NCI-H345 (cell line): ENCODE data around the gene TMEM178B.
"Not testable (repeated sequence)": the region's sequence is repeated elsewhere in the genome, so short reads cannot be mapped to it uniquely, and the experiment has no call there.

Experiments used
- DNase-seq: peaks from one replicate; lab custom pipeline; 2025; lab: John Stamatoyannopoulos, UW

TMEM178B gene

DNA sequence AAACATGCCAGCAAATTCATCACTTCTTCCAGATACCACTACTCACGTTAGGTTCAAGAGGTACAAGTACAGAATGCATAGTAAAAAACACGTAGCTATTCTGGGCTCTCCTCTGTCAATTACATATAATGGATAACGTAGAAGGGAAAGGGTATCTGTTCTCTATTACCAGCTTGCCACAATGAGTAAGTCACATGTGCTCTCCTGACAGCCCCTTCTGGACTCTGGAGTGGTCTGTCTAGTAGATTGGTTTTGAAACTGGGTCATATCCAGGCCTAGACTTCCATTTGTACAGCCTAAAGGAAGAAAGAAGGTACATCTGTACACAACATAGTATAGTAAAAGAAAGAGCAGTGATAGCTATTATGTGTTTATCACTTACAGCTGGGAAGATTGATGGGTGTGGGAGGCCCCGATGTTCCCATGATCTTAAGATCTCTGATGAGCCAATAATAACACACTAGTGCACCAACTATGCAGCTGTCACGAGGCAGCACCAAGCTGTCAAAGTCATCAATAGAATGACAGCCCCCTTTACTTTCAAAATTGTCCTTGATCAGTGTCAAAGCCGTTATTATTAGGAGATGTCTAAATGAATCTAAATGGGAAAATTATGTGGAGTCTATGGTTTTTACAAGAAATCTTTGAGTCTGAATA is 315.4 kb downstream of the TMEM178B start:
- DNase-seq = no peak

- no peak for DNase-seq
These were observed 316.5 kb downstream of the TMEM178B start for GRCh38 chr7:141390339-141390738.

DNA sequence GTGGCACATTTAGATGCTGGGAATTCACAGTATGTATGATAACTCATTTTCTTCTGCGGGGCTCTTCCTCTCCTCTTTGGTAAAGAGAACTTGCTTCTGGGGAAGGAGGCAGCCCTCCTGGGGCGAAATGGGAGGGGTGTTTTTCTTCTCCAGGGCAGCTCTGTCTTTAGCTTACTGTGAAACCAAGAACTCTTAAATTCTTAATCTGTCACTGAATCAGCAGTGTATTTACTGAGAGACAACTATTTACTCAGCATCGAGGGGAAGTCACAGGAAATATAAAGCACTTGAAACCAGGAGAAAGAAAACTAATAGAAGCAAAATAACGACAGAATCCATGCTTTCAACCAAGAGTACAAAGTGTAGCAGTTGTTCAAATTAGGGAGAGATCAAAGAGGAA is 319.2 kb downstream of the TMEM178B start:
- DNase-seq = no peak

DNA sequence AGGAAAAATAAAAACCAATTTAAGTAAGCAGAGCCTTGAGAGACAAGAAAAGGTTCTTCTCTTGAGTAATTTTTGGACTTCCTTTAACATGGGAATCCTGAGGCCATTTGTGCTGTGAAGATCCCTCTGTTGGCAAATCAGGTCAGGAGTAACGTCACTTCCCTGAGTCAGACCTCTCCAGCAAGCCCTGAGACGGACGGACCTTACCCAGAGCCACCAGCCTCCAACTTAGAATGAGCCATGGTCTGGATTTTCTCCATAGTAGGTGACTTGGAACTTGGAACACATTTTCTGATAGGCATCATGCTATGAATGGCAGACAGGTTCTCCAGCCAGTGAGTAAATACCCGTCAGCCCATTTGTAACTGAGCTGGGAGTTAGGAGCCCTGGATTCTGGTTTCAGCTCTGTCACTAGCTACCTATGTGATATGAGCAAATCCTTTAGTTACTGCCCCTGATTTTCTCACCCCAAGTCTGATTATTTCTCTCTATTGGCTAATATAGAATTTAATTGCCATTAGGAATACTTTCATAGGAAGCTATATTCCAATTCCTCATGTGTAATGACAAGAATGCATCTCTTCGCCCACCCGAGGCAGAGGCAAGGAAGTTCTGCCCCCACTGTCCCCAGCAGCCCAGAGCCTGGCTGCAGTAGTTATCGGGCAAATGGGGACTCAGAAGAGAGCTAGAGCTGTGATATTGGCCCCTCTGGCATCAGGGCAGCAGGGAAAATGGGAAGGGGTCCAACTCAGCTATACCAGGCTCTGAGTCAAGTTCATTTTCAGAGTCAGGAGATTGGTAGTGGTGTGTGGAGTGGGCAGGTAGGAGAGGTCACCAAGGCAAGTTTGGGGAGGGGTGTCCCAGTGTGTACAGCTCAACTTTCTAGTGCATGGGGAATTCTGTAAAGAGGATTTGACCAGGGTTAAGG is 323.6 kb downstream of the TMEM178B start:
- no peak for DNase-seq

DNA sequence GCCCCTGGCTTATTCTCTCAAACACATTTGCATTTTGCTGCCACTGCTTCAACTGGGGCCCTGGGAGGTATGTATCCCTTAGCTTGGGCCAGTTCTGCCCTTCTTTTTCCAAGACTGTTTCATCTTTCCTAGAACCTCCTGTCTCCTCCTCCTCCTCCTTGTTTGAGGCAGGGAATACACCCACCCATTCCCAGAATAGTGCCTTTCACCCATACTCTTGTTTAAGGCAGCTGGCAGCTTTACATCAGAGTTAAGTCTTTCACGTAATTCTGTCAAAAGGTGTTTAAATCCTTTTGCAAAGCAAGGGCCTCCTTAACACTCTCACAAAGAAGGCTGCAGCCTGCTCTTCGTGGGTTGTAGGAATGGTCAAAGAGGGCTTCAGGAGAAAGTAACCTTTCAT is 326.5 kb downstream of the TMEM178B start:
- DNase-seq = no peak

- DNase-seq = no peak
These were observed 328.6 kb downstream of the TMEM178B start for GRCh38 chr7:141402277-141402996.

DNA sequence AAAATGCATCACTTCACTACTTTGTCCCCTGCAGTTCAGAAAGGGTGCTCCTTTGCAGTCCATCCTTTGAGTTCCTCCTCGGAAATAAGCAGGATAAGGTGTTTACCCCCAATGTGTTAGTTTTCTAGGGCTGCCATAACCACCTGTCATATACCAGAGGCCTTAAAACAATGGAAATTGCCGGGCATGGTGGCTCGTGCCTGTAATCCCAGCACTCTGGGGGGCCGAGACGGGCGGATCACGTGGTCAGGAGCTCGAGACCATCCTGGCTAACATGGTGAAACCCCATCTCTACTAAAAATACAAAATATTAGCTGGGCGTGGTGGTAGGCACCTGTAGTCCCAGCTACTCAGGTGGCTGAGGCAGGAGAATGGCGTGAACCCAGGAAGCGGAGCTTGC is 330.0 kb downstream of the TMEM178B start:
- not testable (repeated sequence) for DNase-seq

- no peak for DNase-seq
These were observed 332.5 kb downstream of the TMEM178B start for GRCh38 chr7:141406347-141406746.

- DNase-seq = no peak
These were observed 334.0 kb downstream of the TMEM178B start for GRCh38 chr7:141407893-141408292.

GRCh38 chr7:141408440-141408839 is 334.6 kb downstream of the TMEM178B start:
- no peak for DNase-seq

- DNase-seq = no peak
These were observed 335.4 kb downstream of the TMEM178B start for GRCh38 chr7:141409219-141409618.

DNA sequence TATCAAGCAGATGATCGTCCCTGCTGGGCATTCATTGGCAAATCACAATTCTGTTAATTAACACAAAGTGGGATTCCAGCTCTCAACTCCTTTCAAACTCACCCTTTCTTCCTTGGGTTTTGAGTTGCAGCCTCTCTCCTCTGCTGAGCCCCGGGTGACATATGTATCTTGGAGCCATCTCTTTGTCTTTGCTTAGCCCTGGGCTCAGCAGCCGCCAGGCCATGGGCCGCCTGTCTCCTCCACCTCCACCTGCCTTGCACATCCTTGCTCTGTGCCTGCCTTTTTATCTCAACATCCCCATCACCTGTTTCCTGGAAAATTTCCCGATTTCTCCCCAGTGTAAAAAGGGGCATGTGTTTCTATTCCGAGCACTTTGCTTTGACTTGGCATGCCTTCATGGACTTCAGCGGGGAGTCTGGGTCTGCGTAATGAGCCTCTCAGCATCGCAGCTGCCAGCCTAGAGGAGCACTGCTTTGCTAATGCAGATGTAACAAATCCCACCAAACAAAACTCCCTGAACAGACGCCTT is 336.0 kb downstream of the TMEM178B start:
- DNase-seq = peak; percentile 96

- no peak for DNase-seq
These were observed 336.6 kb downstream of the TMEM178B start for GRCh38 chr7:141410353-141411000.

GRCh38 chr7:141411133-141411532 is 337.3 kb downstream of the TMEM178B start:
- no peak for DNase-seq

- no peak for DNase-seq
These were observed 342.1 kb downstream of the TMEM178B start for GRCh38 chr7:141415999-141416398.

DNA sequence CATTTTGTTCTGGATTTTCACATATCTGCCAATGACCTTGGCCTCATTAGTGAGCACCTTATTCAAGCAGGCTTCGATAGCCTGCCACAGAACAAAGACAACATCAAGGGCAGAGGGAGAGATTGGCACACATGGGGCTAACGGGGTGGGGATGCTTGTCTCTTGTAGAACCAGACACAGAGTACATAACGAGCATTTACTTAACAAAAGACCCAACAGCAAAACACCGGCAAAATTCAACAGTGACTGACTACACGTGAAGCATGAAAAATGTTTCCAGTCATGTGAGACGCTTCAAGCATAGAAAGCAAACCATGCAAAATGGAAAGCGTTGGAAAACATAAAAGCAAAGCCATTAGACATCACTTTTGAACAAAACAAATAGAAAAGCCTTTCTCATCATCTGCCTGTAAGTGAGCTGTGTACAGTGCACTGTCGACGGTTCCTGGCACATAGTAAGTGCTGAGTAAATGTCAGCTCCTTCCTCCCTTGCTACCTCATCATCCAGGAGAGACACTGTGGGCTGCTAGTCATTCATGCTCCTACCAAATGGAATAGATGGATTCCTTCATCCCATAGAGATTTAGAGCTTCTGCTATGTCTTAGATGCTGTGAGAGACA is 342.9 kb downstream of the TMEM178B start:
- peak; percentile 99 for DNase-seq

- DNase-seq = no peak
These were observed 343.6 kb downstream of the TMEM178B start for GRCh38 chr7:141417506-141417905.

GRCh38 chr7:141418066-141418465 is 344.2 kb downstream of the TMEM178B start:
- no peak for DNase-seq

DNA sequence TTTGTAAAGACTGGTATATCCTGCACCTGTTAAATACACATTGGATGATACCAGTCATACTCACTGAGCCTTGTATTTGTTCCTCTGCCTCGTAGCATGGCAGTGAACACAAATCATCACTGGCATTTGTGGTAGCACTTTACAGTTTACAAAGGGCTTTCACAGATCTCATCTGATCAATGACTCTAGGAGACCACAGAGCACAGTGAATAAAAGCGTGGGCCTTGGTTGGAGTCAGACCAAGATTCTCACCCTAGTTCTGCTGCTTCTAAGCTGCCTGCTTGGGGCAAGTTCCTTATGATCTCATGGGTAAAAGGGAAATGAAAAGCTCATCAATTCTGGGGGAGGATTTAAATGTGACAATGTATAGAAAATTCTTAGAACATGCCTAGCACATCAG is 347.4 kb downstream of the TMEM178B start:
- peak; percentile 36 for DNase-seq

- DNase-seq = no peak
These were observed 353.3 kb downstream of the TMEM178B start for GRCh38 chr7:141427134-141427533.

DNA sequence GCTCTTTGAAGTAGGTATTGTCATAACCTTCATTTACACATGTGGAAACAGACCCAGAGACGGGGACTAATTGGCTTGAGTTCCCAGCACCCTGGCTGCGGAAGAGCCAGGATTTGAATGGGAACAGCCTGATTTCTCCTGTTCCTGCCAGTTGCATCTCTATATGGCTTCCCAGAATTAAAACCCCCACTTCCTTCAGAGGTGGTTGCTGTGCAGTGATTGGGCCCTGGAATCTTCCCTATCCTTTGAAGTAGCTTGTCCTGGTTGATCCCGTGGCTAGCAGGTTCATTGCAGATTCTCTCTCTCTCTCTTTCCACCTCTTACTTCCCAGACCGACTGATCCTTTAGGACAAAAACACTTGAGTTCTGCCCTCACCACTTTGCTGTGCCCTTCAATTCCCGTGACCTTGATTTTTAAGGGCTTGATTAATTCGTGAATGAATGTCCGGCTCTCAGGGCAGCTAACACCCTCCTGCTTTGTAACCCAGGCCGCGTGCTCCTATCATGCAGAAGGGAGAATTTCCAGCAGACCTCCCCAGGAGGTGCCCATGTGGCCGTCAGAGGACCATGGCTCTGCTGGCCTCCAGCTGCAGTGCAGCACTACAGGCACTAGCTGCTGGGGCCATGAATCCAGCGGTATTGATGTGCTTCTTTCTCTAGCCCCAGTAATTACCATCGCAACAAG is 356.7 kb downstream of the TMEM178B start:
- peak; percentile 68 for DNase-seq
